ENCODE measurements around the gene BCR. TPM values are rescaled to one million over a fixed set of nuclear protein-coding genes. Genes with fewer than 3 reads are reported as not detected.

BCR gene
- total and polyA plus RNA-seq, 2 of the 8 experiments (the other 6 are each of a cell fraction or from before 2014, with no cell fraction given) = 66.7 to 130 TPM

GRCh38 chr22:23181721-23182308 is 1.5 kb downstream of the BCR start:
- DNase-seq (ENCODE audit: low read depth in 1 of 2, low spot score in 2 of 2) = no peak
- Histone ChIP-seq H4K20me1 (replicated peaks in 1 of 2; ENCODE audit: control insufficient read depth in 1 of 2, insufficient read depth in 2 of 2, low read length in 2 of 2) (peaks cover 31 to 41% of the 10 kb centered on the region in 2 experiments), H2BK15ac (ENCODE audit: low read length) (no peak overlapping the region; the same call in 1 of the 2 replicates), H4K91ac (replicated peaks; ENCODE audit: insufficient read length, low read length) (peak overlapping the region; percentile 69), H3K23ac (ENCODE audit: insufficient read length) (no peak overlapping the region), H3K4ac (replicated peaks; ENCODE audit: insufficient read length, low read depth, low read length) (peak overlapping the region; percentile 46), H4K8ac (ENCODE audit: extremely low read depth, insufficient read depth, low read length) (no peak overlapping the region; the same call in 1 of the 2 replicates), H2AK5ac (ENCODE audit: low read depth, low read length) (peak overlapping the region; percentile 0; the same call in 1 of the 2 replicates), H3K14ac (ENCODE audit: insufficient read length) (no peak overlapping the region), H3K4me1 (replicated peaks in 1 of 4; ENCODE audit: control insufficient read depth in 3 of 4, insufficient read depth in 4 of 4, low read length in 3 of 4) (peaks cover 8 to 36% (median 21%) of the 10 kb centered on the region in 4 experiments), H2BK12ac (ENCODE audit: low read depth, low read length) (peak overlapping the region; percentile 89; the same call in 1 of the 2 replicates), H3K27ac (ENCODE audit: low read depth, low read length) (no peak overlapping the region), H3K4me2 (ENCODE audit: insufficient read depth in 1 of 2, low read depth in 2 of 2, low read length in 2 of 2) (peak overlapping the region; percentile 85 to 95), H3K36me3 (ENCODE audit: control insufficient read depth in 2 of 4, insufficient read depth in 4 of 4, low read length in 3 of 4) (no peaks in the 10 kb centered on the region), H2BK5ac (ENCODE audit: low read depth, low read length) (peak overlapping the region; percentile 22; the same call in 1 of the 2 replicates), H4K5ac (ENCODE audit: insufficient read length, low read depth, low read length) (no peak overlapping the region), H3K4me3 (ENCODE audit: extremely low read depth in 1 of 4, insufficient read depth in 2 of 4, low read depth in 3 of 4, low read length in 4 of 4) (peak overlapping the region; percentile 65 to 88 (median 72)), H3K79me2 (ENCODE audit: control insufficient read depth in 1 of 2, insufficient read depth in 2 of 2, low read length in 2 of 2) (peaks cover 44 to 59% of the 10 kb centered on the region in 2 experiments), H2AFZ (ENCODE audit: low read length) (no peak overlapping the region), H2BK20ac (ENCODE audit: low read length) (no peak overlapping the region), H3K23me2 (ENCODE audit: low read depth, low read length) (peaks cover 20% of the 10 kb centered on the region), H2BK120ac (replicated peaks; ENCODE audit: low read depth, low read length) (no peak overlapping the region), H3K79me1 (ENCODE audit: low read depth, low read length) (peaks cover 23% of the 10 kb centered on the region), H3K9me3 (ENCODE audit: insufficient read depth in 2 of 2, low read depth in 1 of 2, low read length in 1 of 2) (peaks cover 5 to 6% of the 10 kb centered on the region in 2 experiments; a peak in 3 of 4 replicates), H3K56ac (replicated peaks; ENCODE audit: insufficient read length, low read depth, low read length) (no peak overlapping the region), H3K9ac (replicated peaks in 1 of 4; ENCODE audit: extremely low read depth in 1 of 4, low read depth in 3 of 4, low read length in 3 of 4) (peak overlapping the region in 3 of 4 experiments; percentile 56 to 65 (median 62); a peak in 6 of 7 replicates), H3K18ac (ENCODE audit: extremely low read depth, low read length) (peak overlapping the region; percentile 71; the same call in 1 of the 2 replicates), H3K27me3 (replicated peaks in 1 of 4; ENCODE audit: control insufficient read depth in 3 of 4, extremely low read depth in 1 of 4, insufficient read depth in 3 of 4, low read length in 3 of 4) (peaks cover 0 to 6% (median 2%) of the 10 kb centered on the region in 4 experiments; a peak in 1 of 7 replicates)
- POLR2A ChIA-PET (ENCODE audit: partially characterized antibody) = interaction anchor here (1.2 to 6.0 kb wide), 10 partner anchors 24 to 100 kb away, joined by 3 to 34 read pairs (median 4); no protein-coding TSS in a partner anchor
- CTCF ChIA-PET (ENCODE audit: partially characterized antibody) = interaction anchor here (0.8 to 24.3 kb wide), 9 partner anchors 8 to 106 kb away, joined by 3 to 358 read pairs (median 6); no protein-coding TSS in a partner anchor
- no peak for FAIRE-seq
- WGBS, 2 experiments (ENCODE audit: extremely low coverage in 1 of 2, insufficient coverage in 1 of 2, insufficient read length in 1 of 2, insufficient replicate concordance in 2 of 2, low coverage in 1 of 2, low lambda C conversion rate in 2 of 2, missing lambda C conversion rate in 1 of 2) = 14% methylated on average over 42 of the region's 43 CpGs; no CpG with 5 or more reads in 1 of the 2 experiments
- TF ChIP-seq SAP30 (IDR thresholded peaks at IDR 0.05; ENCODE audit: insufficient read depth, insufficient replicate concordance, low read length) (no peak), SIRT6 (IDR thresholded peaks at IDR 0.05; ENCODE audit: low read length) (no peak), SP1 (IDR thresholded peaks at IDR 0.05; ENCODE audit: low read depth, low read length) (no peak), TEAD4 (IDR thresholded peaks at IDR 0.05; ENCODE audit: low read depth, low read length) (no peak), JUN (IDR thresholded peaks at IDR 0.05; ENCODE audit: low read depth, low read length) (no peak), ATF2 (IDR thresholded peaks at IDR 0.05; ENCODE audit: low read length) (no peak), HDAC2 (IDR thresholded peaks at IDR 0.05; ENCODE audit: borderline replicate concordance in 1 of 2, low read depth in 2 of 2, low read length in 2 of 2) (no peak), E2F6 (IDR thresholded peaks at IDR 0.05) (0 out of 2 replicates have a peak, but pooled peaks have one; percentile 21), BCL11A (IDR thresholded peaks at IDR 0.05; ENCODE audit: low read depth in 2 of 2, low read length in 2 of 2) (no peak)

Measured in H1 (cell line).